ENCODE results near the gene ASTN2.

Gene ASTN2

DNA sequence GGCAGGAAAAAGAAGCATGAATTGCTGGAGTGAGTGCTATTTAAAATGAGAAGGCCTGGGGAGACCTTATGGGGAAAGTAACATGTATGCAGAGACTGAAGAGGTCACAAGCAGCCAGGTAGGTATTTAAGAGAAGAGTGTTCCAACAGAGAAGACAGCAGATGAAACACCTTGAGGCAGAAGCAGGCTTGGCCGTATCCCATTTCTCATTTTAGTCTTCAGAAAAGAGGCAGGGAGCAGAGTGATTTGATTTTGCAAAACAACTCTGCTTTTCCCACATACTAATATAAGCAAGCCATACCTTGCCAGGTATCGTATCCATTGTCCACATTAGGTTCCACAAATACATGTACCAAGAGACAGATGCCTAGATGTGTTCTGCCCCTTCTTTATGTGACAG lies 244.3 kb downstream of the ASTN2 start:
- no peaks in the 10 kb centered on the region for H4K20me1 ChIP-seq (ENCODE audit: insufficient read depth, low read length)
- TF ChIP-seq, protein P1, sequence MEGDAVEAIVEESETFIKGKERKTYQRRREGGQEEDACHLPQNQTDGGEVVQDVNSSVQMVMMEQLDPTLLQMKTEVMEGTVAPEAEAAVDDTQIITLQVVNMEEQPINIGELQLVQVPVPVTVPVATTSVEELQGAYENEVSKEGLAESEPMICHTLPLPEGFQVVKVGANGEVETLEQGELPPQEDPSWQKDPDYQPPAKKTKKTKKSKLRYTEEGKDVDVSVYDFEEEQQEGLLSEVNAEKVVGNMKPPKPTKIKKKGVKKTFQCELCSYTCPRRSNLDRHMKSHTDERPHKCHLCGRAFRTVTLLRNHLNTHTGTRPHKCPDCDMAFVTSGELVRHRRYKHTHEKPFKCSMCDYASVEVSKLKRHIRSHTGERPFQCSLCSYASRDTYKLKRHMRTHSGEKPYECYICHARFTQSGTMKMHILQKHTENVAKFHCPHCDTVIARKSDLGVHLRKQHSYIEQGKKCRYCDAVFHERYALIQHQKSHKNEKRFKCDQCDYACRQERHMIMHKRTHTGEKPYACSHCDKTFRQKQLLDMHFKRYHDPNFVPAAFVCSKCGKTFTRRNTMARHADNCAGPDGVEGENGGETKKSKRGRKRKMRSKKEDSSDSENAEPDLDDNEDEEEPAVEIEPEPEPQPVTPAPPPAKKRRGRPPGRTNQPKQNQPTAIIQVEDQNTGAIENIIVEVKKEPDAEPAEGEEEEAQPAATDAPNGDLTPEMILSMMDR (IDR thresholded peaks at IDR 0.05; ENCODE audit: low read length) = no peak
- no peak for TF ChIP-seq EZH2 (IDR thresholded peaks at IDR 0.05; ENCODE audit: borderline replicate concordance, low read length)
- no peaks in the 10 kb centered on the region for H3F3A ChIP-seq (ENCODE audit: insufficient read depth, low read length)
- H3K27ac ChIP-seq (ENCODE audit: low read depth, low read length, poor library complexity, severe bottlenecking) = no peak overlapping the region
- H3K27me3 ChIP-seq (ENCODE audit: insufficient read depth, low read length) = no peaks in the 10 kb centered on the region
- no peak overlapping the region for H3K4me2 ChIP-seq (ENCODE audit: low read length)
- no peak overlapping the region for H3K9ac ChIP-seq (ENCODE audit: low read length)
- H2AFZ ChIP-seq (ENCODE audit: low read length) = no peak overlapping the region
- H3K36me3 ChIP-seq (ENCODE audit: insufficient read depth, low read length) = no peaks in the 10 kb centered on the region
- no peak overlapping the region for H3K4me3 ChIP-seq (ENCODE audit: low read depth, low read length, poor library complexity, severe bottlenecking)
- H3K9me2 ChIP-seq (ENCODE audit: low read depth, low read length) = no peaks in the 10 kb centered on the region
- H3K9me3 ChIP-seq (ENCODE audit: low read length) = no peaks in the 10 kb centered on the region
- no peaks in the 10 kb centered on the region for H3K79me2 ChIP-seq (ENCODE audit: insufficient read depth, low read length)
- H3K4me1 ChIP-seq (ENCODE audit: insufficient read depth, low read length, severe bottlenecking) = no peaks in the 10 kb centered on the region

DNA sequence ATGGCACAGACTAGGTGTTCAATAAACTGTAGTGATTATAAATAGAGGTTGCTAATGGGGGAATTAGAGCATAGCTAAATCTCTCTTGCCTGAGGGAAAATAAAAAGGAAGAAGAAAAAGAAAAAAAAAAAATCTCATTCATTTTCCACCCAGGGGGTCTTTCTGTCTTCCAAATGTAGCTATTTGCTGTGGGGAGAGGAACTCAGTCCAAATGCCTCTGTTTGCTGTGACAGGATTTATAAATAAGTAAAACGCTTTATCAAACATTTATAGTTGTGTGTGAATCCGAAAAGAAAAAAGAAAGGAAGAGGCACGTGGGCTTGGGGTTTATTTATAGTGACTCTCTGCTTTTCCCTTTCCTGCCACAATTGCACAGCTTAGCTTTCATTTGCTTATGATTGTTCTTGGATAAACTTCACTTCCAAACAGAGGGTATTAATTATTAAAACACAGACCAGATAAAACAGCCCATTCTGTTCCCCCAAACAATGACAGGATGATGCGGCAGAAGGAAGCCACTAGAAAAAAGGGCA lies 245.7 kb downstream of the ASTN2 start:
- H3K4me1 ChIP-seq (ENCODE audit: insufficient read depth, low read length, severe bottlenecking) = no peaks in the 10 kb centered on the region
- no peaks in the 10 kb centered on the region for H3K27me3 ChIP-seq (ENCODE audit: insufficient read depth, low read length)
- H3K36me3 ChIP-seq (ENCODE audit: insufficient read depth, low read length) = no peaks in the 10 kb centered on the region
- H3K79me2 ChIP-seq (ENCODE audit: insufficient read depth, low read length) = no peaks in the 10 kb centered on the region
- no peaks in the 10 kb centered on the region for H3K9me3 ChIP-seq (ENCODE audit: low read length)
- no peak overlapping the region for H3K4me2 ChIP-seq (ENCODE audit: low read length)
- H3K9ac ChIP-seq (ENCODE audit: low read length) = no peak overlapping the region
- no peak overlapping the region for H2AFZ ChIP-seq (ENCODE audit: low read length)
- H4K20me1 ChIP-seq (ENCODE audit: insufficient read depth, low read length) = no peaks in the 10 kb centered on the region
- H3K27ac ChIP-seq (ENCODE audit: low read depth, low read length, poor library complexity, severe bottlenecking) = no peak overlapping the region
- no peak for TF ChIP-seq EZH2 (IDR thresholded peaks at IDR 0.05; ENCODE audit: borderline replicate concordance, low read length)
- TF ChIP-seq, protein P1 (IDR thresholded peaks at IDR 0.05; ENCODE audit: low read length) = no peak
- no peak overlapping the region for H3K4me3 ChIP-seq (ENCODE audit: low read depth, low read length, poor library complexity, severe bottlenecking)
- no peaks in the 10 kb centered on the region for H3F3A ChIP-seq (ENCODE audit: insufficient read depth, low read length)
- no peaks in the 10 kb centered on the region for H3K9me2 ChIP-seq (ENCODE audit: low read depth, low read length)

DNA sequence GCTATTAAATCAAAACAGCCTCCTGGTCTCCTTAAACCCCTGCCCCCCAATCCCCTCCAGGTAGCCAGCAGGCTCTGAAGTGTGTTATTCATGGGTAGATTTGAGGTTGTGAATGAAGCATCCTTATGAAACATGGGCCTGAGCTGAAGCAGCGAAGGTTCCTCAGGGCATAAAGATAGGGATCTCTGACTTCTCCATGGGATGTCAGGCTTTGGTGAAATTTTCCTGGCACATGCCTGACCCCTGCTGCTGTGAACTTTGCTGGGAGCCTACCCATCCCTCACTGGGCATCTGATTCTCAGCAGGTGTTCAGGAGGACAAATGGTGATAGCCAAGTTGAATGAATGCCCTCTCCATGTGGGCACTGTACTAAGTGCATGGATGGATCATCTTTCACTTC lies 250.3 kb downstream of the ASTN2 start:
- no peak overlapping the region for H3K4me2 ChIP-seq (ENCODE audit: low read length)
- no peaks in the 10 kb centered on the region for H3F3A ChIP-seq (ENCODE audit: insufficient read depth, low read length)
- no peak overlapping the region for H3K4me3 ChIP-seq (ENCODE audit: low read depth, low read length, poor library complexity, severe bottlenecking)
- TF ChIP-seq EZH2 (IDR thresholded peaks at IDR 0.05; ENCODE audit: borderline replicate concordance, low read length) = no peak
- TF ChIP-seq, protein P1 (IDR thresholded peaks at IDR 0.05; ENCODE audit: low read length) = no peak
- H4K20me1 ChIP-seq (ENCODE audit: insufficient read depth, low read length) = no peaks in the 10 kb centered on the region
- no peaks in the 10 kb centered on the region for H3K9me2 ChIP-seq (ENCODE audit: low read depth, low read length)
- no peaks in the 10 kb centered on the region for H3K79me2 ChIP-seq (ENCODE audit: insufficient read depth, low read length)
- H3K9me3 ChIP-seq (ENCODE audit: low read length) = no peaks in the 10 kb centered on the region
- H3K9ac ChIP-seq (ENCODE audit: low read length) = no peak overlapping the region
- H3K4me1 ChIP-seq (ENCODE audit: insufficient read depth, low read length, severe bottlenecking) = peaks cover 25% of the 10 kb centered on the region
- H3K27ac ChIP-seq (ENCODE audit: low read depth, low read length, poor library complexity, severe bottlenecking) = no peak overlapping the region
- no peaks in the 10 kb centered on the region for H3K36me3 ChIP-seq (ENCODE audit: insufficient read depth, low read length)
- H2AFZ ChIP-seq (ENCODE audit: low read length) = no peak overlapping the region
- H3K27me3 ChIP-seq (ENCODE audit: insufficient read depth, low read length) = no peaks in the 10 kb centered on the region

All from OCI-LY1 (cell line).